A549 treated with Hydrocortisone at 1 μM for 4 hours (cell line): ENCODE results near the gene RMND1. TPM values are rescaled to one million over a fixed set of nuclear protein-coding genes. Genes with fewer than 3 reads are reported as not detected.

Experiments used
- total RNA-seq: library from RNA; stranded (reverse); fragments of 200-300 nt; extraction: Qiagen RNA extraction; gene quantifications from 5 replicates; pipeline ENCODE4 v1.2.3, GENCODE V29; 2022

RMND1 gene, protein sequence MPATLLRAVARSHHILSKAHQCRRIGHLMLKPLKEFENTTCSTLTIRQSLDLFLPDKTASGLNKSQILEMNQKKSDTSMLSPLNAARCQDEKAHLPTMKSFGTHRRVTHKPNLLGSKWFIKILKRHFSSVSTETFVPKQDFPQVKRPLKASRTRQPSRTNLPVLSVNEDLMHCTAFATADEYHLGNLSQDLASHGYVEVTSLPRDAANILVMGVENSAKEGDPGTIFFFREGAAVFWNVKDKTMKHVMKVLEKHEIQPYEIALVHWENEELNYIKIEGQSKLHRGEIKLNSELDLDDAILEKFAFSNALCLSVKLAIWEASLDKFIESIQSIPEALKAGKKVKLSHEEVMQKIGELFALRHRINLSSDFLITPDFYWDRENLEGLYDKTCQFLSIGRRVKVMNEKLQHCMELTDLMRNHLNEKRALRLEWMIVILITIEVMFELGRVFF
- 13.0 to 14.7 TPM (median 14.0 TPM) in 5 replicates for total RNA-seq

DNA sequence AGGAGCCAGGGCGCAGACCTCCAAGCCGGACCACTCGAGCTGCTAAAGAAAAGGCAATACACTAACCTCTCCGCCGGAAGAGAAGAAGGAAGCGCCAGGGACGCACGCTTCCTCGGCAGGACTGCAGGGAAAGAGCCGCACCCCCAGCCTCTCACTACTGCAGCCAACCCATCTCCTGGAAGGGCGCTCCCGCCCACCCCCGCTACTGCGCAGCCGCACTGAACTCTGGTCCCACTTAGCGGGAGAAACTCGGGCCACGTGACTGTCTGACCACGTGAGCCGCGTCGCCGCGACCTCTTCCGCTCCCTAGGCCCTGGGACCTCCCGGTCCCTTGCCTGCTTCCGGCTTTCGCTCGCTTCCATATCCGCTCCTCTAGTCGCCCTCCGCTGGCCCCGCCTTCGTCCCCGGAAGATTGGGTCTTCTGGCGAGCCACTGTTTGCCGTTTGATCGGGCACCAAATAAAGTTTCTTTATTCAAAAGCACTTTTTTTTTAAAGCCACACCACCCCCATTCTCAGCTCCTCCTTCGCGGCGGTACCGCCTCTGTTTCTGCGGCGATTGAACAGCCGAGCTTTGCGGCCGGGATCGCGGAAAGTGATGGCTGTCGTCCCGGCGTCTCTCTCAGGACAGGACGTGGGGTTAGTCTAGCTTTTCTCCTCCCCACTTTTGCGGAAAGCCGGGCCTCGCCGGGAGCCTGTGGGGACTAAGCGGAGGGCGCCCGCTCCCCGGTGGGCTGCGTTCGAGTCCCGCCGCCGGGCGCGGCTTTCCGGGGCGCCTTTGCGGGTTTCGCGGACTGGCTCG lies at the start of gene RMND1:
Gene RMND1, minus strand, starts transcription at position 177 of the 800 bp plus-strand sequence. CDS start 6,315 bp downstream, outside the sequence.

DNA sequence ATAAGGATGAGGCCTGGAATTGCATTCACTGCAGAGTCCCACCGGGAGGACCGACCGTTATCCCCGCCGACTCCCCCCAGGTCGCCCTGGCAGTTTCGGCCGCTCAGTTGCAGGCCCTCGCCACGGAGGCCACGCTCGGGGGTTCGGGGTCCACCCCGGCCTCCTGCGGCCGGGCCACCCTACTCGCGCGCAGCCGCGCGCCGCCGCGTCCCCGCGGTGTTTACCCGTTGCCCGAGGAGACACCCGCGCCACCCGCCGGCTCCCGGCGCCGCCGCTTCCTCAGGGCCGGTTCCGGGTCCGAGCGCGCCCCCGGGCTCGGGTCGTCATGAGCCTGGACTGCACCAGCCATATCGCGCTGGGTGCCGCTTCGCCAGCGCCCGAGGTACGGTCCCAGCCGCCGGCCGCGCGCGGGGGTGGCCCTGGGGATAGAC lies 41.9 kb upstream of the RMND1 start, which contains the start of gene CCDC170:
Gene CCDC170, plus strand, starts transcription at position 214 of the 431 bp plus-strand sequence. Its CDS starts 112 bp downstream, at position 326.

DNA sequence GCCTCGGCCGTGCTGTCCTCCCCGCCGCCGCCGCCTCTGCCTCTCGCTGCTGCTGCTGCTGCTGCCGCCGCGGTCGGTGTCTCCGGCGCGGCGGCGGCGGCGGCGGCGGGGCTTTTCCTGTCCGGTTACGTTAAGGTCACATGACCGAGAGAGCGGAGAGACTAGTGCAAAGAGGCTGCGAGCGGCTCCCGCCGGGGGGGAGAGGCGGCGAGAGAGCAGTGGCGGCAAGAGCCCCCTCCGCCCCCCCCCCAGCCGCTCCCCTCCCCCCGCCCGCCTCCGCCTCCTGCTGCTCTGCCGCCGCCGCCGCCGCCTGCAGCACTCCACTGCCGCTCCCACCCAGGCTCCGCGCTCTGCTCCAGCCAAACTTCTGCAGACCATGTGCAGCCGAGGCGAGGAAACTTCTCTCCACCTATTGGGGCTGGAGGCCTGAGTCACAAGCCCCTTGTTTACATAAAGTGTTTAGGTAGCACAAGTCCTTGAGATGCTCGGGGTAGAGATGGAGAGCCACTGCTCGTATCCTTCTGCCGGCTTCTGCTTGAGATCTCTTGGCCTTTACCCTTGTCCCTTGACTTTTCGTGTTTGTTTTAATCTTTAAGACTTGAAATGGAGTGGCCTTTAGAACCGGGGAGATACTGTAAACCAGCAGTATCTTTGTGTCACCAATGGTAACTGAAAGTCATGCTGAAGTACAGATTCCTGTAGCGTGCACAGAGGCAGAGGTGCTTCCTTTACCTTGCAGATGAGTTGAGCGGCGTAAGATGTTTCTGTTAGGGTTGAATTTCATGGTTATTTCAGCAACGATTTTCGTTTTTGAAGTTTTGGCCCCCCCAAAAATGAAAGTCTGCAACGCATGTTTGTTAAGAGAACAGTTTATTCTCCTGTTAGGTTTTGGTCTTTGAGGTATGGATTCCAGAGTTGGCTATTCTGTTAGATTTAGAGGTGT lies 60.2 kb downstream of the RMND1 start, which contains the start of gene ZBTB2:
Gene ZBTB2, minus strand, starts transcription at position 89 of the 943 bp plus-strand sequence. CDS start 17,922 bp downstream, outside the sequence.

Other genes starting within 250 kb of the RMND1 start
- 117 to 218 TPM (median 159 TPM) in 5 replicates for gene AKAP12, start 212.2 kb downstream of the RMND1 start, total RNA-seq
- gene ZBTB2, start 60.6 kb downstream of the RMND1 start, total RNA-seq, result 13.8 to 15.1 TPM (median 14.5 TPM) in 5 replicates
- gene CCDC170, start 41.9 kb upstream of the RMND1 start, total RNA-seq, result 0.03 to 0.12 TPM (median 0.08 TPM) in 4 of 5 replicates, not detected in the other